Panc1 (cell line): ENCODE results near the gene ZNF462. TPM values are rescaled to one million over a fixed set of nuclear protein-coding genes. Genes with fewer than 3 reads are reported as not detected.

Experiments used
- ATAC-seq: fragments of 200-7000 bp; cut with Tn5 transposase; 2 replicates; pipeline ENCODE4 v1.9.1; 2020; ENCODE audit warnings: mild to moderate bottlenecking, moderate library complexity
- BruUV-seq: library from RNA; stranded (reverse); fragments of 400-500 nt; replicated peaks from 2 replicates; lab custom pipeline; 2021; lab: Mats Ljungman, UMichigan
- CTCF ChIA-PET: fragments of 300-600 bp; sonication (Branson Sonifier 250); formaldehyde crosslinking; loops from one replicate; lab custom pipeline; 2022; ENCODE audit warnings: antibody characterized with exemption; lab: Charles Lee
- POLR2A ChIA-PET: fragments of 300-600 bp; sonication (Branson Sonifier 250); formaldehyde crosslinking; loops from one replicate; lab custom pipeline; 2022; ENCODE audit warnings: antibody characterized with exemption; lab: Charles Lee
- DNase-seq: peaks from one replicate; pipeline ENCODE4 v3.0.0-alpha.2; 2010; ENCODE audit warnings: low read depth, low spot score
- H3K27ac ChIP-seq: 2 replicates; pipeline ENCODE4 v1.5.1; 2011; ENCODE audit warnings: mild to moderate bottlenecking, low read length, inconsistent platforms
- H3K27me3 ChIP-seq: fragments of 200-500 bp; sonication (Bioruptor generic); 2 replicates; pipeline ENCODE4 v1.6.0; 2014; ENCODE audit warnings: low read length, inconsistent platforms; ENCODE audit not compliant: control insufficient read depth, insufficient read depth
- H3K36me3 ChIP-seq: fragments of 200-500 bp; sonication (Bioruptor generic); 2 replicates; pipeline ENCODE4 v1.5.1; 2014; ENCODE audit warnings: inconsistent platforms, mild to moderate bottlenecking, low read length, moderate library complexity; ENCODE audit not compliant: control insufficient read depth, insufficient read depth
- H3K4me1 ChIP-seq: 2 replicates; pipeline ENCODE4 v1.5.1; 2011; ENCODE audit warnings: inconsistent platforms, mild to moderate bottlenecking, low read length, moderate library complexity; ENCODE audit not compliant: control insufficient read depth, insufficient read depth
- H3K4me3 ChIP-seq, 2 experiments: 2 replicates each; pipeline ENCODE4 v1.5.1; 2011 to 2012; ENCODE audit warnings: low read depth in 2 of 2, low read length in 2 of 2, mild to moderate bottlenecking in 2 of 2, inconsistent platforms in 1 of 2, moderate library complexity in 1 of 2
- H3K9me3 ChIP-seq: fragments of 200-500 bp; sonication (Bioruptor generic); 2 replicates; pipeline ENCODE4 v1.5.1; 2014; ENCODE audit warnings: low read depth, mild to moderate bottlenecking, inconsistent platforms, low read length, moderate library complexity; ENCODE audit not compliant: control insufficient read depth, insufficient read depth
- POLR2AphosphoS5 ChIP-seq: IDR thresholded peaks from 2 replicates; pipeline ENCODE4 v1.6.1; 2012; ENCODE audit warnings: mild to moderate bottlenecking, low read depth, low read length, moderate library complexity
- SIN3A ChIP-seq: IDR thresholded peaks from 2 replicates; pipeline ENCODE4 v1.6.1; 2012; ENCODE audit warnings: low read depth, mild to moderate bottlenecking, low read length, moderate library complexity, borderline replicate concordance; ENCODE audit not compliant: insufficient read depth
- TCF7L2 ChIP-seq: IDR thresholded peaks from 2 replicates; pipeline ENCODE4 v1.6.1; 2011; ENCODE audit warnings: mild to moderate bottlenecking, low read depth, low read length, inconsistent platforms
- in situ Hi-C: cut with HindIII; loops from 2 replicates; pipeline ENCODE4 v1.10.0; 2016; ENCODE audit warnings: low sequenced_read_pairs, low pct_unique_long_range_greater_than_20kb
- intact Hi-C: fragments of 100-400 bp; cut with micrococcal nuclease; formaldehyde crosslinking; loops from one replicate; pipeline ENCODE4 v1.10.0; 2022; ENCODE audit not compliant: unreplicated experiment
- total RNA-seq: library from RNA; stranded (reverse); gene quantifications from one replicate; pipeline ENCODE4 v1.2.1, GENCODE V29; 2021; ENCODE audit not compliant: unreplicated experiment
- TF ChIP-seq, protein P1 (sequence below): fragments of 450-650 bp; IDR thresholded peaks from 2 replicates; pipeline ENCODE4 v1.5.1; 2017; ENCODE audit warnings: mild to moderate bottlenecking
- TF ChIP-seq, protein P2 (sequence below), 2 experiments: IDR thresholded peaks; 2 replicates each; pipeline ENCODE4 v1.6.1; 2011 to 2012; ENCODE audit warnings: low read depth in 2 of 2, control low read depth in 1 of 2, low read length in 1 of 2, mild to moderate bottlenecking in 1 of 2, moderate library complexity in 1 of 2; ENCODE audit not compliant: insufficient read depth in 1 of 2

Gene ZNF462
- total RNA-seq, 1 experiment from 2014 or later: 34.8 TPM

DNA sequence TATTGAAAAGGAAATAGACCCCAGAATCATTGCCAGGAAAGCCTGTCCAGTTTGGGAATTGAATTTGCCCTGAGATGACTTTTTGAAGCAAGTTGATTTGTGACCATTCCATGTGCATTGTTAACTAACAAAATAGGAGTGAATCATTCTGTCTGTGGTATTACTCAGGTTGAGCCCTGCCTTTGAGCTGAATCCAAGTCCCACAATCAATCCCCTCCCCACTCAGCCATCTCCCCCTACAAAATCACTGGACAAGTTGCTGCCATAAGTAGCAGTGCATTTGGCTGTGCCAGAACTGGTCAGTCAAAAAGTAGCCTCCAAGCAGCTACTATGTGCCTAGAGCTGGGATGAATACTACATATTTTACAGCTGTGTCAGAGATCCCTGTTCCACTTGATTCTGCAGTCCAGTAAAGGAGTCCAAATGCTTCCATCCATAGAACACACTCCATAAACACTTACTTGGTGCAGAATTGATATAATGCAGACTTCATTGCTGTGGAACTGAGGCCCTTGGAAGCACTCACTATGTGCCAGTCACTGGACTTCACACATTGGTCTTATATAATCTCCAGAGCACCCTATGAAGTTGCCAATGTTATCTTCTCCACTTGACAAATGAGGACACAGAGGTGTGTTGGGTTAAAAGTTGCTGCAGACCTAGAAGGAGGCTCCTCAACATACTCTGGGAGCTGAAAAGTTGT, 96.1 kb downstream of the ZNF462 start:
- Histone ChIP-seq H3K27me3 (no peaks in the 10 kb centered on the region), H3K27ac (no peak overlapping the region), H3K36me3 (no peaks in the 10 kb centered on the region; the same call in 1 of the 2 replicates), H3K4me3 (no peak overlapping the region), H3K9me3 (no peaks in the 10 kb centered on the region), H3K4me1 (no peaks in the 10 kb centered on the region)
- POLR2A ChIA-PET: no interaction called here
- no TSS peak for BruUV-seq
- CTCF ChIA-PET: no interaction called here
- TF ChIP-seq, protein P1, sequence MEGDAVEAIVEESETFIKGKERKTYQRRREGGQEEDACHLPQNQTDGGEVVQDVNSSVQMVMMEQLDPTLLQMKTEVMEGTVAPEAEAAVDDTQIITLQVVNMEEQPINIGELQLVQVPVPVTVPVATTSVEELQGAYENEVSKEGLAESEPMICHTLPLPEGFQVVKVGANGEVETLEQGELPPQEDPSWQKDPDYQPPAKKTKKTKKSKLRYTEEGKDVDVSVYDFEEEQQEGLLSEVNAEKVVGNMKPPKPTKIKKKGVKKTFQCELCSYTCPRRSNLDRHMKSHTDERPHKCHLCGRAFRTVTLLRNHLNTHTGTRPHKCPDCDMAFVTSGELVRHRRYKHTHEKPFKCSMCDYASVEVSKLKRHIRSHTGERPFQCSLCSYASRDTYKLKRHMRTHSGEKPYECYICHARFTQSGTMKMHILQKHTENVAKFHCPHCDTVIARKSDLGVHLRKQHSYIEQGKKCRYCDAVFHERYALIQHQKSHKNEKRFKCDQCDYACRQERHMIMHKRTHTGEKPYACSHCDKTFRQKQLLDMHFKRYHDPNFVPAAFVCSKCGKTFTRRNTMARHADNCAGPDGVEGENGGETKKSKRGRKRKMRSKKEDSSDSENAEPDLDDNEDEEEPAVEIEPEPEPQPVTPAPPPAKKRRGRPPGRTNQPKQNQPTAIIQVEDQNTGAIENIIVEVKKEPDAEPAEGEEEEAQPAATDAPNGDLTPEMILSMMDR: no peak
- TF ChIP-seq TCF7L2 (no peak), POLR2AphosphoS5 (no peak), SIN3A (no peak)
- TF ChIP-seq, protein P2, sequence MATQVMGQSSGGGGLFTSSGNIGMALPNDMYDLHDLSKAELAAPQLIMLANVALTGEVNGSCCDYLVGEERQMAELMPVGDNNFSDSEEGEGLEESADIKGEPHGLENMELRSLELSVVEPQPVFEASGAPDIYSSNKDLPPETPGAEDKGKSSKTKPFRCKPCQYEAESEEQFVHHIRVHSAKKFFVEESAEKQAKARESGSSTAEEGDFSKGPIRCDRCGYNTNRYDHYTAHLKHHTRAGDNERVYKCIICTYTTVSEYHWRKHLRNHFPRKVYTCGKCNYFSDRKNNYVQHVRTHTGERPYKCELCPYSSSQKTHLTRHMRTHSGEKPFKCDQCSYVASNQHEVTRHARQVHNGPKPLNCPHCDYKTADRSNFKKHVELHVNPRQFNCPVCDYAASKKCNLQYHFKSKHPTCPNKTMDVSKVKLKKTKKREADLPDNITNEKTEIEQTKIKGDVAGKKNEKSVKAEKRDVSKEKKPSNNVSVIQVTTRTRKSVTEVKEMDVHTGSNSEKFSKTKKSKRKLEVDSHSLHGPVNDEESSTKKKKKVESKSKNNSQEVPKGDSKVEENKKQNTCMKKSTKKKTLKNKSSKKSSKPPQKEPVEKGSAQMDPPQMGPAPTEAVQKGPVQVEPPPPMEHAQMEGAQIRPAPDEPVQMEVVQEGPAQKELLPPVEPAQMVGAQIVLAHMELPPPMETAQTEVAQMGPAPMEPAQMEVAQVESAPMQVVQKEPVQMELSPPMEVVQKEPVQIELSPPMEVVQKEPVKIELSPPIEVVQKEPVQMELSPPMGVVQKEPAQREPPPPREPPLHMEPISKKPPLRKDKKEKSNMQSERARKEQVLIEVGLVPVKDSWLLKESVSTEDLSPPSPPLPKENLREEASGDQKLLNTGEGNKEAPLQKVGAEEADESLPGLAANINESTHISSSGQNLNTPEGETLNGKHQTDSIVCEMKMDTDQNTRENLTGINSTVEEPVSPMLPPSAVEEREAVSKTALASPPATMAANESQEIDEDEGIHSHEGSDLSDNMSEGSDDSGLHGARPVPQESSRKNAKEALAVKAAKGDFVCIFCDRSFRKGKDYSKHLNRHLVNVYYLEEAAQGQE (IDR thresholded peaks at IDR 0.05; ENCODE audit: insufficient read depth in 1 of 2, low read depth in 2 of 2, low read length in 1 of 2): no peak
- intact Hi-C loops (no loop called here), in situ Hi-C loops (no loop called here)
- no peak for ATAC-seq
- no peak for DNase-seq

DNA sequence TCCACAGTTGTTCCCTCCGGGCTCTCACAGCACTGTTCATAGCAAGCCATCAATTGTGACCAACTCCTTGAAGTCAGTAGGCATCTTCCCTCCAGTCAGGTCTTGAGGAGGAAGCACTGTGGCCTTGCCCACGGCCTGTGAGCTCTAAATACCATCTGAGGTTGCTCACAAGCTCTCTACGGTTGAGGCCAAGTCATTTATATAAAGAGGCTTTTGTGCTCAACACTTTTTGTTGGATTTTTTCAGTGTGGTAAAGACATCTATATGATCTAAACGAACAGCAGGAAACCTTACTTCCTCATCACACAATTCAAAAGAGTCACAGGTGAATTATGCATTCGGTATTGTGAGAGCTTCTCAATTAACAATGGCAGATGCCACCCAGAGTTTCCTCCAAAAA, 97.3 kb downstream of the ZNF462 start:
- intact Hi-C loops (no loop called here), in situ Hi-C loops (no loop called here)
- Histone ChIP-seq H3K9me3 (no peaks in the 10 kb centered on the region), H3K36me3 (no peaks in the 10 kb centered on the region; the same call in 1 of the 2 replicates), H3K4me3 (no peak overlapping the region), H3K4me1 (no peaks in the 10 kb centered on the region), H3K27me3 (no peaks in the 10 kb centered on the region), H3K27ac (no peak overlapping the region)
- DNase-seq: no peak
- ChIA-PET CTCF (no interaction called here), POLR2A (no interaction called here)
- ATAC-seq: no peak
- TF ChIP-seq TCF7L2 (no peak), SIN3A (no peak)
- TF ChIP-seq, protein P2 (IDR thresholded peaks at IDR 0.05; ENCODE audit: insufficient read depth in 1 of 2, low read depth in 2 of 2, low read length in 1 of 2): no peak
- TF ChIP-seq, protein P1: no peak
- no TSS peak for BruUV-seq
